HG02870 (cell line): ENCODE data around the gene PLK1.

Experiments
- ATAC-seq: cut with Tn5 transposase; IDR thresholded peaks from one replicate; pipeline ENCODE4 v1.9.1; 2021; ENCODE audit warnings: mild to moderate bottlenecking, moderate library complexity; ENCODE audit not compliant: unreplicated experiment

Gene PLK1

DNA sequence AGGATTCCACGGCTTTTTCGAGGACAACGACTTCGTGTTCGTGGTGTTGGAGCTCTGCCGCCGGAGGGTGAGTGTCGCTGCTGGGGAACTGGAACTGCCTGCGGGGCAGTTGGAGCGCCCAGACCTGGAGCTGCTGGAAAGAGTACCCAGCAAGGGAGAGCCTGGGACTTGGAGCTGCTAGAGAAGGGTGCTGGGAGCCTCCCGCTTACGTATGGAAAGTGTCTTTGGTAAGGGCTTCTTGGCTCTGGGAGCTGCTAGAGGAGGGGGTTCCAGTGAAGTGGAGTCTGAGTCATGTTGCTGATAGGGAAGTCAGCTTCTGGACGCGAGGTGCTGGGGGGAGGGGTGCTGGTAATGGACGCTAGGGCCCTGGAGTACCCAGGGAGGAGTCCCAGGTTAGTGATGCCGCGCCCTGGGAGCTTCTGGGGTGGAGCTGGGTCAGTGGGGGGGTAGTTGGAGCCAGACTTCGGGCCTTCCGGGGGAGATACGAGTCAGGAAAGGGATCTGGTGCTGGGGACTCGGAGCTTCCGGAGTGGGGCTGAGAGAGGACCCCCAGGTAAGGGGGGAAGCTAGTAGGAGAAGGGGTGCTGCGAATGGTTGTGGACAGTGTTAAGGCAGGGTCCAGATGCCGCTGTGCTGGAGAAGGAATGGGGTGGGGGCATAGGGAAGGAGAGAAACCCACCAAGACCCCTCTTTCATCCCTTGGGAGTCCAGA lies 741 bp downstream of the PLK1 start:
- ATAC-seq: no peak

GRCh38 chr16:23679986-23680336 lies 1.3 kb downstream of the PLK1 start:
- ATAC-seq: no peak

DNA sequence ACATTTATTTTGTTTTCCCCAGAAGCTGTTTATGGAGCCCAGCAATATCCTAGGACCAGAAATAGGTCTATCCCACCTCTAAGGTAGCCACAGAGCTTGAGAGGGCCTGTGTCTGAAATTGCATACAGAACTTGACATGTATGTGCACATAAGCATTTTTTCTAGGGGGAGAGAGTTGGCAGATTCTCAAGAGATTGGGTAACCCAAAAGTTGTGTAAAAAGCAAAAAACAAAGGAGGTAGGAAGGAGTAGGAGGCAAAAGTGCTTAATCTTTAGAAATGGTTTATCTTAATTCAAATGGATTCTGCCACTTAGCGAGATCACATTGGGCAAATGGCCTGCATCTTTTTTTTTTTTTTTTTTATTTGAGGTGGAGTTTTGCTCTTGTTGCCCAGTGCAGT lies 3.5 kb downstream of the PLK1 start:
- no peak for ATAC-seq

GRCh38 chr16:23683487-23683886 lies 4.8 kb downstream of the PLK1 start:
- no peak for ATAC-seq

GRCh38 chr16:23687034-23687808 lies 8.5 kb downstream of the PLK1 start:
- ATAC-seq: no peak

DNA sequence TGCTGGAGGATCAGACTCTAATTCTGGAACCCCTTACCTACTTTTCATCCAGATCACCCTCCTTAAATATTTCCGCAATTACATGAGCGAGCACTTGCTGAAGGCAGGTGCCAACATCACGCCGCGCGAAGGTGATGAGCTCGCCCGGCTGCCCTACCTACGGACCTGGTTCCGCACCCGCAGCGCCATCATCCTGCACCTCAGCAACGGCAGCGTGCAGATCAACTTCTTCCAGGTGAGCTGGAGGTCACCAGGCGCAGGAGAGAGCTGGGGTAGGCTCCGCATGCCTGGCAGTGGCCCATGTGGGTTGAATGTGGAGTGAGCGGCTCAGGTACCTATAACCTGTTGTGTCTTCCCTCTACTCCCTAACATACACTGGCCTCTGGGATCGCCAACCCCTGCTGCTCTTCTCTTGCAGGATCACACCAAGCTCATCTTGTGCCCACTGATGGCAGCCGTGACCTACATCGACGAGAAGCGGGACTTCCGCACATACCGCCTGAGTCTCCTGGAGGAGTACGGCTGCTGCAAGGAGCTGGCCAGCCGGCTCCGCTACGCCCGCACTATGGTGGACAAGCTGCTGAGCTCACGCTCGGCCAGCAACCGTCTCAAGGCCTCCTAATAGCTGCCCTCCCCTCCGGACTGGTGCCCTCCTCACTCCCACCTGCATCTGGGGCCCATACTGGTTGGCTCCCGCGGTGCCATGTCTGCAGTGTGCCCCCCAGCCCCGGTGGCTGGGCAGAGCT lies 10.9 kb downstream of the PLK1 start:
- ATAC-seq: no peak

- no peak for ATAC-seq
Observed at GRCh38 chr16:23690771-23691482, 12.2 kb downstream of the PLK1 start.

DNA sequence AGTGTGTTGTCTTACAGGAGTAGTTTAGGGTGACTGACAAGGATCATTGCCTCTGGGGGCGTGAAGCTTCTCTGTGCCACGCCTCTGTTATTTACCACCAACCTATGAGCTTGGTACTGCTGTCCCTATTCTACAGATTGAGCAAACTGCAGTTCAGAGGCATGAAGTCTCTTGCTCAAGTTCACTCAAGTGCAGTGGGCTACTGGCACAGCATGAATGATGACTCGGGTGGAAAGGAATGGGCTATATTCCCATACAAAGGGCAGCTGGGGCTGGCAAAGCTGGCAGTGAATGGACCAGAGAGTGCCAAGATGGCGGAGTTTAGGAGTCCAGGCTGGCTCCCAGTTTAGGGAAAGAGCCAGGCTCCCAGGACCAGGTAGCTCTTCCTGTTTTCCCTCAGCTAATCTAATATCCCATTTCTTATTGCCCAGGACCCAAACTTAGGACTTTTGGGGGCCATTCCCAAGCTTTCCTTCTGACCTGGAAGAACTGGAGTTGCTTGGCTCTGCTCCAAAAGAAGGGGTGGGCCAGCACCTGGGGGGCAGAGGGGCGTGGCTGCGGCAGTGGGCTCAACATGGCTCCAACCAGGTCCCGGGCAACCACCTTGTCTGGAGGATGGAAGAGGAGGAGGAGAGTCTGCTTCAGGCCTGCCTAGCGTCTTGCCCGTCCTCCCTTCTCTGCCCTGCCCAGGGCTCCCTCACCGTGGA lies 12.9 kb downstream of the PLK1 start:
- ATAC-seq: no peak

DNA sequence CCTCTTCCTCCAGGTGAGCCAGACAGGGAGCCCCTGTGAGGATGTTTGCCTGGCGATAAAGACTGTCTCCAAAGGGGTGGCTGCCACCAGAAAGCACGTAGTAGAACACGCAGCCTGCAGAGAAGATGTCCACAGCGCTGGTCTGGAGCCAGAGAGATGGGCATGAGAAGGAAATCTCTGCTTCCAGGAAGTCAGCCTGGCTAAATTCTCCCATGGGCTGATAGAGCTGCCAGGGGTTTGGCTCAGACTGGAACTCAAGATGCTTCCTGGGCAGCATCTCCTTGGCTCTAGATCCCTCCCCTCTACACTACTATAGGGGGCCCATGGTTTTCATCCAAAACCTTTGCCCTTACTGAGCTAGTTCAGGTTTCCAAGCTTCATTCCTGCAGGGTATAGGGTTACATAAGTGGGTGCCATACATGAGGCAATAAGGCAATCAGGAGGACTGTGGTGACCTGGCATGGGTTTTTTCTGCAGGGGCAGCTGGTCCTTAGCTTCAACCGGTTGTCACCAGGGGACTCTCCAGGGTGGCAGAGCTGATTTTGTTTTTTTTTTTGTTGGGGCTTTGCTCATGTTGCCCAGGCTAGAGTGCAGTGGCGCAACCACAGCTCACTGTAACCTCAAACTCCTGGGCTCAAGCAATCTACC lies 13.6 kb downstream of the PLK1 start:
- no peak for ATAC-seq

DNA sequence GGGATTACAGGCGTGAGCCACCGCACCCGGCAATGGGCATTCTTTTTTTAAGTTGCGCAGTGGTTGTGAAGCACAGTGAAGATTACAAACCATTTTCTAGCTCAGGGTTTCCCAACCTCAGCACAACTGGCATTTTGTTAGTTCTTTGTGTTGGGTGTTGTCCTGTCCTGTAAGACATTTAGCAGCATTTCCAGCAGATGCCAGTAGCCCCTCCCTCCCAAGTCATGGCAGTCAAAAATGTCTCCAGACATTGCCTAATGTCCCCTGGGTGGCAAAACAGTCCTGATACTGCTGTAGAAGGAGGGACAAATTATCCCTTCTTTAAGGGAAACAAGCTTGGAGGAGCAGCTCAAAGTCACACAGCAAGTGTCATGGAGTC lies 15.6 kb downstream of the PLK1 start:
- ATAC-seq: no peak

- no peak for ATAC-seq
Observed at GRCh38 chr16:23694644-23695373, 16.1 kb downstream of the PLK1 start.

GRCh38 chr16:23695756-23696155 lies 17.1 kb downstream of the PLK1 start:
- ATAC-seq: no peak

- no peak for ATAC-seq
Observed at GRCh38 chr16:23699100-23699499, 20.4 kb downstream of the PLK1 start.

- ATAC-seq: no peak
Observed at GRCh38 chr16:23700093-23700492, 21.4 kb downstream of the PLK1 start.

DNA sequence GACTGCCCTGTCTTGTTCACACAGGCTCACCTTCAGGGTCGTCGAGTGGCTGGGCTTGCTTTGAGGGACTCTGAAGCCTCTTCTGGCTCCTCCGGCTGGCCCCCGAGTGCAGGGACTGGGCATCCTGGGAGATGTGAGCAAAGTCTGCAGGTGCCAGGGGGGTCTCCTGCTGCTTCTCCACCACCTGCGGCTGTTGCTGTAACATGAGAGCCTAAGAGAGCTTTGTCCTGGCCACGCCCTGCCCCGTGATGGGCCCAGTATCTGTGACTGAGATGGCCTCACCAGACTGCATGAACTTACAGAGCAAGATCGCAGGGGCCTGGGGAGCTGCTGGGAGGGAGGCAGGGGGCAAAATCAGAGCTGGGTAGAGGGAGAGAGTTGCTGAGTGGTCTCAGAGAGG lies 21.8 kb downstream of the PLK1 start:
- ATAC-seq: no peak

- no peak for ATAC-seq
Observed at GRCh38 chr16:23701045-23701444, 22.4 kb downstream of the PLK1 start.

DNA sequence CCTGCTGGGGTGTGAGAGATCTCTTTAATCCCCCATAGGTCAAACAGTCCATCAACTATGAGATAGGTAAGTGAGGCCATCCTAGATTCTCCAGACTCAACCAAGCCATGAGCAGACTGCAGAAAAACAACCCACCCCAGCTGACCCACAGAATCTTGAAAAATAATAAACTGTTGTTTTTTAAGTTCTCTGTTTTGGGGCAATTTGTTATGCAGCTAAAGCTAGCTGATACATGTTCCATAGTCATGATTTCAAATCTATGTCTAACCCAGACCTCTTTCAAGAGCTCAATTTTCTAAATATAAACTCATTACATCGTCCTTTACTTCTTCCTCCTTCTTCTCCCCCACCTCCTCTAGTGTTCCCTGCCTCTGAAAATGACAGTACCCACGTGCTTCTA lies 24.3 kb downstream of the PLK1 start:
- no peak for ATAC-seq

DNA sequence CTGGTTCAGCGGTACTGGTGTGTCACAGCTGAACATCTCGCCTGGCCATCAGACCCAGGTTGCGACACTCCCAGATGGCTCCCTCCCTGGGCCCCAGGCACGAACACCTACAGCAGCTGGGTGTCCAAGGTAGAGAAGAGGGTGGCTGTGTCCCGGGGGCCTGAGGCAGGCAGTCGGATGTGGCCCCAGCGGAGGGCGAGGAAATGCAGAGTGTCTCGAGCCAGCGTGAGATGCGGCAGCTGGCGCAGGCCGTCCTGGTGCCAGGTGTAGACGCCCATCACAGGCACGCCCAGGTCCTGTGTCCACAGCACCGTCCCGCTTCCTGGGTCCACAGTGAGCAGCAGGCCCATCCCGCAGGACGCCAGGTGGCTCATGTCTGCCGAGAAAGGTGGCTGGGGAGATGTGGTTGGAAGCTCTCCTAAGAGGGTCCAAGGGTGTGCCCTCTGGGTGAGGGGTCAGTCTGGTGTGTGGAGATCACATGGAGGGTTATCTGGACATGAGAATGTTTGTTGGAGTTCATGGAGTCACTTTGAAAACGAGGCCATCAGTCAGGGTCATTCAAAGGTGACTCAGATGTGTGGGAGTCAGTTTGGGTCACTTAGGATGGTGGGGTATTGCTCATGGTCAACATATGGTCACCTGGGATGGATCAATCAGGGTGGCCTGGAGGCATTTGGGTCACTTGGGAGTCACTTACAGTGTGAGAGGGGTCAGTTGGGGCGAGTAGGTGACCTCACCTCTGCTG lies 26.3 kb downstream of the PLK1 start:
- ATAC-seq: no peak

- no peak for ATAC-seq
Observed at GRCh38 chr16:23705517-23705902, 26.8 kb downstream of the PLK1 start.
